Endothelial cell of umbilical vein (primary cell): Measurements from ENCODE around the gene CDCP1. TPM values are rescaled to one million over a fixed set of nuclear protein-coding genes. Genes with fewer than 3 reads are reported as not detected.

Experiments used
- BruUV-seq: library from RNA; stranded (reverse); fragments of 400-500 nt; replicated peaks from 2 replicates; lab custom pipeline; 2021; lab: Mats Ljungman, UMichigan
- CTCF ChIA-PET: fragments of 300-600, 350-600 bp; sonication (Branson Sonifier 250); formaldehyde crosslinking; loops from one replicate; lab custom pipeline; 2021; ENCODE audit warnings: antibody characterized with exemption, inconsistent platforms; lab: Charles Lee
- POLR2A ChIA-PET: fragments of 300-600, 350-600 bp; sonication (Branson Sonifier 250); formaldehyde crosslinking; loops from one replicate; lab custom pipeline; 2021; ENCODE audit warnings: antibody characterized with exemption, inconsistent platforms; lab: Charles Lee
- DNase-seq: peaks from one replicate; pipeline ENCODE4 v3.0.0-alpha.2; 2011; ENCODE audit warnings: low read depth, low spot score
- FAIRE-seq: peaks from 2 replicates; lab custom pipeline; 2011; peaks lifted over from hg19 to GRCh38; lab: Jason Lieb, UNC
- H2AFZ ChIP-seq: 2 replicates; pipeline ENCODE4 v1.6.0; 2012; ENCODE audit warnings: low read depth, low read length, control low read depth, inconsistent platforms
- H3K27ac ChIP-seq: 2 replicates; pipeline ENCODE4 v1.5.1; 2011; ENCODE audit warnings: low read depth, mild to moderate bottlenecking, control low read depth, low read length, moderate library complexity; ENCODE audit not compliant: insufficient read depth
- H3K27me3 ChIP-seq, 2 experiments: 2 replicates each; pipeline versions ENCODE4 v1.6.0 to v1.6.1; 2011; ENCODE audit warnings: low read length in 2 of 2, mixed read lengths in 1 of 2; ENCODE audit not compliant: control insufficient read depth in 2 of 2, insufficient read depth in 2 of 2
- H3K36me3 ChIP-seq, 2 experiments: 2 replicates in 1 of 2; 3 replicates in 1 of 2; pipeline ENCODE4 v1.5.1; 2011; ENCODE audit warnings: low read length in 2 of 2, mild to moderate bottlenecking in 1 of 2, moderate library complexity in 1 of 2; ENCODE audit not compliant: control insufficient read depth in 2 of 2, insufficient read depth in 2 of 2; ENCODE audit errors: extremely low read depth in 1 of 2
- H3K4me1 ChIP-seq: 3 replicates; pipeline ENCODE4 v1.5.1; 2011; ENCODE audit warnings: mild to moderate bottlenecking, low read length; ENCODE audit not compliant: control insufficient read depth, insufficient read depth; ENCODE audit errors: extremely low read depth
- H3K4me2 ChIP-seq: 2 replicates; pipeline ENCODE4 v1.6.1; 2011; ENCODE audit warnings: low read length, control low read depth, mixed read lengths; ENCODE audit not compliant: insufficient read depth
- H3K4me3 ChIP-seq, 3 experiments: fragments of 200-600 bp in 1 of 3; sonication (generic), shearing (Covaris generic) in 1 of 3; replicated peaks in 1 of 3; 2 replicates each; pipeline ENCODE4 v1.5.1; 2011 to 2016; ENCODE audit warnings: control low read depth in 3 of 3, low read length in 3 of 3, mild to moderate bottlenecking in 2 of 3, inconsistent platforms in 1 of 3, low read depth in 1 of 3, moderate library complexity in 1 of 3; ENCODE audit not compliant: insufficient read depth in 1 of 3
- H3K79me2 ChIP-seq: 2 replicates; pipeline ENCODE4 v1.6.0; 2012; ENCODE audit warnings: low read length, inconsistent platforms; ENCODE audit not compliant: control insufficient read depth, insufficient read depth
- H3K9ac ChIP-seq: replicated peaks from 2 replicates; pipeline ENCODE3; 2011; ENCODE audit warnings: low read length, control low read depth; ENCODE audit not compliant: insufficient read depth; ENCODE audit errors: extremely low read depth
- H3K9me1 ChIP-seq: replicated peaks from 3 replicates; pipeline ENCODE4 v1.6.0; 2011; ENCODE audit warnings: mild to moderate bottlenecking, low read length; ENCODE audit not compliant: control insufficient read depth, insufficient read depth; ENCODE audit errors: extremely low read depth
- H3K9me3 ChIP-seq: replicated peaks from 2 replicates; pipeline ENCODE4 v1.5.1; 2012; ENCODE audit warnings: low read length, inconsistent platforms; ENCODE audit not compliant: control insufficient read depth, insufficient read depth
- H4K20me1 ChIP-seq: replicated peaks from 2 replicates; pipeline ENCODE3; 2011; ENCODE audit warnings: mild to moderate bottlenecking, low read length; ENCODE audit not compliant: control insufficient read depth, insufficient read depth; ENCODE audit errors: extremely low read depth
- CTCF ChIP-seq, 2 donors: IDR thresholded peaks; 1 replicate in 1 of 2; 2 replicates in 1 of 2; pipeline ENCODE4 v1.5.1; 2011; ENCODE audit warnings: low read length in 2 of 2, mild to moderate bottlenecking in 2 of 2, moderate library complexity in 2 of 2, control low read depth in 1 of 2, inconsistent platforms in 1 of 2, low read depth in 1 of 2; ENCODE audit not compliant: insufficient read depth in 1 of 2; ENCODE audit errors: extremely low read depth in 1 of 2
- EZH2 ChIP-seq: IDR thresholded peaks from 2 replicates; pipeline ENCODE4 v1.6.1; 2012; ENCODE audit warnings: borderline replicate concordance, low read depth, mild to moderate bottlenecking, moderate library complexity, low read length, inconsistent platforms; ENCODE audit not compliant: severe bottlenecking
- FOS ChIP-seq: IDR thresholded peaks from 2 replicates; pipeline ENCODE4 v1.6.1; 2011; ENCODE audit warnings: mild to moderate bottlenecking, low read length, moderate library complexity, borderline replicate concordance; ENCODE audit not compliant: insufficient read depth
- GATA2 ChIP-seq: IDR thresholded peaks from 2 replicates; pipeline ENCODE4 v1.7.0; 2011; ENCODE audit warnings: low read depth, mild to moderate bottlenecking, moderate library complexity, mixed read lengths, low read length; ENCODE audit not compliant: insufficient read length, insufficient read depth
- JUN ChIP-seq: IDR thresholded peaks from 2 replicates; pipeline ENCODE4 v1.6.1; 2011; ENCODE audit warnings: borderline replicate concordance, low read depth; ENCODE audit not compliant: insufficient read length, insufficient read depth
- MAX ChIP-seq: IDR thresholded peaks from 2 replicates; pipeline ENCODE4 v1.6.1; 2011; ENCODE audit not compliant: insufficient read depth, insufficient read length
- MYC ChIP-seq: IDR thresholded peaks from one replicate; pipeline ENCODE4 v1.6.1; 2011; ENCODE audit warnings: mild to moderate bottlenecking, low read depth, low read length
- POLR2A ChIP-seq: IDR thresholded peaks from 2 replicates; pipeline ENCODE4 v1.6.1; 2012; ENCODE audit warnings: low read depth, mild to moderate bottlenecking, control low read depth, low read length
- dilution Hi-C: fragments of 300-500 bp; cut with MboI; formaldehyde crosslinking; loops from one replicate; pipeline ENCODE4 v1.15.0; 2019; ENCODE audit warnings: low sequenced_read_pairs; ENCODE audit not compliant: extremely low pct_ligation_motif_present
- intact Hi-C: fragments of 100-400 bp; cut with micrococcal nuclease; formaldehyde crosslinking; loops from one replicate; pipeline ENCODE4 v1.10.0; 2022
- polyA plus RNA-seq, 4 experiments: library from polyadenylated mRNA; depleted of rRNA in 3 of 4; stranded (reverse) in 3 of 4; unstranded in 1 of 4; fragments of >200 nt; gene quantifications; 2 replicates each; pipeline versions ENCODE4 v1.2.1 to v1.2.3, GENCODE V29; 2011 to 2012; ENCODE audit warnings: missing spikeins in 1 of 4
- total RNA-seq: library from RNA; stranded (reverse); gene quantifications from 2 replicates; pipeline ENCODE4 v1.2.3, GENCODE V29; 2021

The CDCP1 gene
- total and polyA plus RNA-seq, 2 donors (not counting 3 experiments of a cell fraction or from before 2014, with no cell fraction given): 0.01 to 0.22 TPM

GRCh38 chr3:45188719-45189659 lies 42.8 kb upstream of the CDCP1 start:
- Histone ChIP-seq H3K27me3 (peaks cover 0 to 4% of the 10 kb centered on the region in 2 experiments), H3K79me2 (no peaks in the 10 kb centered on the region), H3K4me2 (no peak overlapping the region), H3K27ac (no peak overlapping the region), H3K36me3 (no peaks in the 10 kb centered on the region), H3K9me1 (no peaks in the 10 kb centered on the region), H3K4me3 (no peak overlapping the region), H4K20me1 (no peaks in the 10 kb centered on the region), H3K4me1 (no peaks in the 10 kb centered on the region), H2AFZ (no peak overlapping the region), H3K9me3 (no peaks in the 10 kb centered on the region), H3K9ac (no peak overlapping the region)
- POLR2A ChIA-PET: no interaction called here
- dilution Hi-C loops (no loop called here), intact Hi-C loops (no loop called here)
- no TSS peak for BruUV-seq
- no peak for TF ChIP-seq CTCF (IDR thresholded peaks at IDR 0.05; ENCODE audit: extremely low read depth in 1 of 2, insufficient read depth in 1 of 2, low read depth in 1 of 2, low read length in 2 of 2)
- no peak for TF ChIP-seq FOS
- TF ChIP-seq GATA2: no peak
- TF ChIP-seq MAX: no peak
- no peak for TF ChIP-seq MYC
- TF ChIP-seq POLR2A: no peak
- no peak for TF ChIP-seq EZH2
- TF ChIP-seq JUN: no peak
- CTCF ChIA-PET: interaction anchor here (1.0 kb wide), 1 partner anchor 76 kb away, joined by 4 read pairs; no protein-coding TSS in a partner anchor
- FAIRE-seq (no peak), DNase-seq (no peak)
